ENCODE results near the gene STARD5.

The STARD5 gene

GRCh38 chr15:81301385-81301784, 22.6 kb downstream of the STARD5 start:
- peaks cover 8% of the 10 kb centered on the region; the same call in 1 of the 2 replicates for H3K27me3 ChIP-seq (ENCODE audit: insufficient read depth, low read length)
- no peak overlapping the region for H3K4me3 ChIP-seq (ENCODE audit: low read depth, low read length)
- H3K4me1 ChIP-seq (ENCODE audit: control insufficient read depth, insufficient read depth, low read length, unreplicated experiment) = peaks cover 13% of the 10 kb centered on the region
- no peak overlapping the region for H2AFZ ChIP-seq (ENCODE audit: low read length, unreplicated experiment)
- no peaks in the 10 kb centered on the region for H3K36me3 ChIP-seq (ENCODE audit: insufficient read depth, low read length)
- H3K27ac ChIP-seq (ENCODE audit: low read depth, low read length) = no peak overlapping the region
- H3K79me2 ChIP-seq (ENCODE audit: control insufficient read depth, insufficient read depth, low read length, unreplicated experiment) = no peaks in the 10 kb centered on the region

GRCh38 chr15:81299630-81300273, 24.2 kb downstream of the STARD5 start:
- H3K79me2 ChIP-seq (ENCODE audit: control insufficient read depth, insufficient read depth, low read length, unreplicated experiment) = no peaks in the 10 kb centered on the region

GRCh38 chr15:81299156-81299555, 24.8 kb downstream of the STARD5 start:
- Histone ChIP-seq H3K36me3 (ENCODE audit: insufficient read depth, low read length) (no peaks in the 10 kb centered on the region), H3K27ac (ENCODE audit: low read depth, low read length) (no peak overlapping the region), H3K4me3 (ENCODE audit: low read depth, low read length) (no peak overlapping the region), H3K4me1 (ENCODE audit: control insufficient read depth, insufficient read depth, low read length, unreplicated experiment) (peaks cover 13% of the 10 kb centered on the region), H3K27me3 (ENCODE audit: insufficient read depth, low read length) (peaks cover 17% of the 10 kb centered on the region), H3K79me2 (ENCODE audit: control insufficient read depth, insufficient read depth, low read length, unreplicated experiment) (no peaks in the 10 kb centered on the region), H2AFZ (ENCODE audit: low read length, unreplicated experiment) (no peak overlapping the region)

More at GRCh38 chr15:81299630-81300273, 24.2 kb downstream of the STARD5 start:
- no peak overlapping the region for H3K4me3 ChIP-seq (ENCODE audit: low read depth, low read length)
- H2AFZ ChIP-seq (ENCODE audit: low read length, unreplicated experiment) = no peak overlapping the region
- H3K4me1 ChIP-seq (ENCODE audit: control insufficient read depth, insufficient read depth, low read length, unreplicated experiment) = peaks cover 13% of the 10 kb centered on the region
- no peaks in the 10 kb centered on the region for H3K36me3 ChIP-seq (ENCODE audit: insufficient read depth, low read length)
- peaks cover 21% of the 10 kb centered on the region for H3K27me3 ChIP-seq (ENCODE audit: insufficient read depth, low read length)
- no peak overlapping the region for H3K27ac ChIP-seq (ENCODE audit: low read depth, low read length)

GRCh38 chr15:81298611-81299010, 25.3 kb downstream of the STARD5 start:
- Histone ChIP-seq H3K4me3 (ENCODE audit: low read depth, low read length) (no peak overlapping the region), H3K27ac (ENCODE audit: low read depth, low read length) (no peak overlapping the region), H3K79me2 (ENCODE audit: control insufficient read depth, insufficient read depth, low read length, unreplicated experiment) (no peaks in the 10 kb centered on the region)

GRCh38 chr15:81297603-81298575, 26.1 kb downstream of the STARD5 start:
- Histone ChIP-seq H3K4me1 (ENCODE audit: control insufficient read depth, insufficient read depth, low read length, unreplicated experiment) (peaks cover 13% of the 10 kb centered on the region), H3K79me2 (ENCODE audit: control insufficient read depth, insufficient read depth, low read length, unreplicated experiment) (no peaks in the 10 kb centered on the region), H3K4me3 (ENCODE audit: low read depth, low read length) (no peak overlapping the region), H3K36me3 (ENCODE audit: insufficient read depth, low read length) (no peaks in the 10 kb centered on the region), H2AFZ (ENCODE audit: low read length, unreplicated experiment) (no peak overlapping the region), H3K27me3 (ENCODE audit: insufficient read depth, low read length) (peaks cover 18% of the 10 kb centered on the region), H3K27ac (ENCODE audit: low read depth, low read length) (no peak overlapping the region)

More at GRCh38 chr15:81298611-81299010, 25.3 kb downstream of the STARD5 start:
- Histone ChIP-seq H2AFZ (ENCODE audit: low read length, unreplicated experiment) (no peak overlapping the region), H3K36me3 (ENCODE audit: insufficient read depth, low read length) (no peaks in the 10 kb centered on the region), H3K4me1 (ENCODE audit: control insufficient read depth, insufficient read depth, low read length, unreplicated experiment) (peaks cover 13% of the 10 kb centered on the region), H3K27me3 (ENCODE audit: insufficient read depth, low read length) (peaks cover 17% of the 10 kb centered on the region)

- Histone ChIP-seq H3K79me2 (ENCODE audit: control insufficient read depth, insufficient read depth, low read length, unreplicated experiment) (no peaks in the 10 kb centered on the region), H3K4me3 (ENCODE audit: low read depth, low read length) (no peak overlapping the region), H3K36me3 (ENCODE audit: insufficient read depth, low read length) (no peaks in the 10 kb centered on the region), H2AFZ (ENCODE audit: low read length, unreplicated experiment) (no peak overlapping the region), H3K4me1 (ENCODE audit: control insufficient read depth, insufficient read depth, low read length, unreplicated experiment) (peaks cover 13% of the 10 kb centered on the region), H3K27ac (ENCODE audit: low read depth, low read length) (no peak overlapping the region), H3K27me3 (ENCODE audit: insufficient read depth, low read length) (peaks cover 20% of the 10 kb centered on the region)
Observed at GRCh38 chr15:81297147-81297572, 26.8 kb downstream of the STARD5 start.

GRCh38 chr15:81296673-81297072, 27.3 kb downstream of the STARD5 start:
- Histone ChIP-seq H3K27ac (ENCODE audit: low read depth, low read length) (no peak overlapping the region), H3K4me1 (ENCODE audit: control insufficient read depth, insufficient read depth, low read length, unreplicated experiment) (peaks cover 13% of the 10 kb centered on the region), H2AFZ (ENCODE audit: low read length, unreplicated experiment) (no peak overlapping the region), H3K36me3 (ENCODE audit: insufficient read depth, low read length) (no peaks in the 10 kb centered on the region), H3K79me2 (ENCODE audit: control insufficient read depth, insufficient read depth, low read length, unreplicated experiment) (no peaks in the 10 kb centered on the region), H3K4me3 (ENCODE audit: low read depth, low read length) (no peak overlapping the region), H3K27me3 (ENCODE audit: insufficient read depth, low read length) (peaks cover 17% of the 10 kb centered on the region)

GRCh38 chr15:81296186-81296585, 27.8 kb downstream of the STARD5 start:
- H3K36me3 ChIP-seq (ENCODE audit: insufficient read depth, low read length) = no peaks in the 10 kb centered on the region
- no peaks in the 10 kb centered on the region for H3K79me2 ChIP-seq (ENCODE audit: control insufficient read depth, insufficient read depth, low read length, unreplicated experiment)
- no peak overlapping the region for H3K4me3 ChIP-seq (ENCODE audit: low read depth, low read length)
- no peak overlapping the region for H3K27ac ChIP-seq (ENCODE audit: low read depth, low read length)
- H3K4me1 ChIP-seq (ENCODE audit: control insufficient read depth, insufficient read depth, low read length, unreplicated experiment) = peaks cover 13% of the 10 kb centered on the region
- no peak overlapping the region for H2AFZ ChIP-seq (ENCODE audit: low read length, unreplicated experiment)
- peaks cover 16% of the 10 kb centered on the region for H3K27me3 ChIP-seq (ENCODE audit: insufficient read depth, low read length)

- Histone ChIP-seq H3K36me3 (ENCODE audit: insufficient read depth, low read length) (no peaks in the 10 kb centered on the region), H3K4me3 (ENCODE audit: low read depth, low read length) (no peak overlapping the region), H2AFZ (ENCODE audit: low read length, unreplicated experiment) (no peak overlapping the region), H3K27me3 (ENCODE audit: insufficient read depth, low read length) (peaks cover 16% of the 10 kb centered on the region), H3K4me1 (ENCODE audit: control insufficient read depth, insufficient read depth, low read length, unreplicated experiment) (peaks cover 13% of the 10 kb centered on the region), H3K27ac (ENCODE audit: low read depth, low read length) (no peak overlapping the region), H3K79me2 (ENCODE audit: control insufficient read depth, insufficient read depth, low read length, unreplicated experiment) (no peaks in the 10 kb centered on the region)
Observed at GRCh38 chr15:81295486-81296121, 28.3 kb downstream of the STARD5 start.

- Histone ChIP-seq H3K27ac (ENCODE audit: low read depth, low read length) (no peak overlapping the region), H3K27me3 (ENCODE audit: insufficient read depth, low read length) (peaks cover 16% of the 10 kb centered on the region), H3K36me3 (ENCODE audit: insufficient read depth, low read length) (no peaks in the 10 kb centered on the region), H3K4me3 (ENCODE audit: low read depth, low read length) (no peak overlapping the region), H3K79me2 (ENCODE audit: control insufficient read depth, insufficient read depth, low read length, unreplicated experiment) (no peaks in the 10 kb centered on the region), H2AFZ (ENCODE audit: low read length, unreplicated experiment) (no peak overlapping the region), H3K4me1 (ENCODE audit: control insufficient read depth, insufficient read depth, low read length, unreplicated experiment) (peaks cover 13% of the 10 kb centered on the region)
Observed at GRCh38 chr15:81294516-81294880, 29.4 kb downstream of the STARD5 start.
